HG02798 (cell line): ENCODE data around the gene TRMT11.
"Not testable (repeated sequence)": the region's sequence is repeated elsewhere in the genome, so short reads cannot be mapped to it uniquely, and the experiment has no call there.

Source experiments
- ATAC-seq: cut with Tn5 transposase; IDR thresholded peaks from one replicate; pipeline ENCODE4 v1.9.1; 2021; ENCODE audit warnings: mild to moderate bottlenecking; ENCODE audit not compliant: unreplicated experiment, poor library complexity

TRMT11 gene

DNA sequence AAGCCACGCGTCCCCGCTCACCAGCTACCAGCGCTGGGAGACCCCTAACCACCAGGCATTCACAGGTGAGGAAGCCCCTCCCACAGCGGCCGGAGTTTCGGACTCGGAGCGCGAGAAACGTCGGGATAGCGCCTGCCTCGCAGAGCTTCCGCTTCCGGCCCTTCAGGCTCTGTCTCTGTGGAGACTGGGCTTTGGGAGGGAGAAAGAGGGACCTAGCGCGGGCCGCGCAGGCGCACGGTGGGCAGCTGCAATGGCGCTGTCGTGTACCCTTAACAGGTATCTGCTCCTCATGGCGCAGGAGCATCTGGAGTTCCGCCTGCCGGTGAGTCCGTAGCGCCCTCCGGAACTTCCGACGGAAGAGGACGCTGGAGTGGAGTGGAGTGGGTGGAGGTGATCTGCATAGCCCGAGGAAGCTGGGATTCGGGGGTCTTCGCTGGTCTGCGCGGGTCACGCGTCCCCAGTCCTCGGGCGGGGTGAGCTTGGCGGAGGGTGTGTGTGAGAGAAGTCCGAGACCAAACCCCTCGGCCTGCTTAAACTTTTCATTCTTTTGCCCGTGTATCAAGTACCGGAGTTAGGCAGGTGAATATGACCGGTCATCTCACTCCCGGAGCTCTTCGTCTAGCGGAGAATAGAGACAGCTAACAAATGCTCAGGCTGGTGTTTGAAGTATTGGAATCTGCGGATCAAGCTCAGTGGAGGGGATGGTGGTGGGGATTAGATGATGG lies at the start of gene TRMT11:
TSS of gene TRMT11 (plus strand) at position 240 of the 725 bp plus-strand sequence. CDS start at position 251, 11 bp downstream.
- peak; percentile 98 for ATAC-seq

GRCh38 chr6:125939026-125939425 lies 47.3 kb upstream of the TRMT11 start:
- no peak for ATAC-seq

- ATAC-seq = no peak
Measured at GRCh38 chr6:125939791-125940190, 46.5 kb upstream of the TRMT11 start.

DNA sequence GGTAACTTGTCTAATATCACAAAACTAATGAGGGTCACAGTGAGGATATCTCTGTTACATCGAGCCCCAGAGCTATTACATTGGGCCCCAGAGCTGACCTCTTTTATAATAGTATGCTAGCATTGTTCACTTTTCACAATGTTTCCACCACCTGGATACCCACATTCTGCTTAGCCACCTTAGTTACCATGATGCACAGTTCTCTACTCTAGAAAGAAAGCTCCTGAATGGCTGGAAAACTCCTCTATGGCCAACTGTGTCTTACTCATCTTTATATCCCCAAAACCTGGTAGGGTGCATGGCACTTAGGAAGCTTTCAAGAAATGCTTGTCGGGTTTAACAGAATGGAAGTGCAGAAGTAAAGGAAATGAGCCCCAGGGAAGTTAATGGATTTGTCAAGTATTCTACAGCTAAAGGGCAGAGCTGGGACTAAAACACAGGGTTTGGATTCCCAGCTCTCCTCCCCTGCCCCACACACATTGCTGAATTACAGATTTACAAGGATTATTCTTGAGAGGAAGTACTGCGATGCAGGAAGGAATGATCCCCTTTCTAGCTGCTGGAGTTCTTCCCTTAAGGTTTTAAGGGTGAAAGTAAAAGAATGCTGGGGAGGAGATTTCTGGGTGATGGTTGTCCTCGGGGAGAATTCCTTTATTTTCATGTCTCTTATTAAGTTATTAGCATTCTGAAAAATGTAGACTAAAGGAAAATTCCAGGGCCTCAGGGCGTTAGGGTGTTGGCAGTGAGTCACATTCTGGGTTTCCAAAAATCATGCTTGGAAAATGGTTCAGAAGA lies 45.9 kb upstream of the TRMT11 start:
- no peak for ATAC-seq

- ATAC-seq = no peak
Measured at GRCh38 chr6:125942672-125943527, 43.4 kb upstream of the TRMT11 start.

GRCh38 chr6:125943528-125944433 lies 42.6 kb upstream of the TRMT11 start:
- ATAC-seq = no peak

DNA sequence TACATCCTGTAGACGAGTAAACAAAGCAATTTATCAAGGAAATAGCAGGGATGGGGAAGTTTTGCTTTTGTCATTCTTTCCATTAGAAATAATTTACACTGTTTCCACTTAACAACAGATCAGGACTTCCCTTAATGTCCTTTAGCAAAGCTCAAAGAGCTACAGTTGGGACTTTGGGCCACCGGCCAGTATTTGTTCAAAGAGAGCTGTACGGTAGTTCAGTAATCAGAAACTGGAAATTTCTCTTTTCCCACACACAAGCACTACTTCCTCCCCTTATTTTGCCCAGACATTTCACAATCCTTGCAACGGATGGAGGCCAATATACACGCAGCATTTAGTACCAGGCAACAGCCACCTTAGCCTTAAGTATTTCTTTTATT lies 41.9 kb upstream of the TRMT11 start:
- ATAC-seq = no peak

DNA sequence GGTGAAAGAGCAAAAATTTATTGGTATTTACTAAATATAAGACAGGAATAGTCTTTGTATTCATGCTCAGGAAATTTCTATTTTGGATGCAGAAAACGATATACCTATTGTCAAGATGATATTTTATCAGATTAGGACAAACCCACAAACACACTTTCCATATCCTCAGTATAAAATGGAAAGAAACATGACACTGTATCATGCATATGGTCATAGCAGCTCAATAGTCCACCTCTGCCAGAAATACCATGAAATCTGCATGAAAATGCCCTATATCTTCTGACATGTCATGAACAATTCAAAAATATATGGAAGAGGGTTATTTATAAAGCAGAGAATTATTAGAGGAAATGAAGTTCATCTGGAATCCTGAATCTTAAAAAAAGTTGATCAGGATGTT lies 41.4 kb upstream of the TRMT11 start:
- no peak for ATAC-seq

- no peak for ATAC-seq
Measured at GRCh38 chr6:125945378-125946141, 40.8 kb upstream of the TRMT11 start.

GRCh38 chr6:125947615-125948014 lies 38.7 kb upstream of the TRMT11 start:
- no peak for ATAC-seq

- no peak for ATAC-seq
Measured at GRCh38 chr6:125948455-125948854, 37.9 kb upstream of the TRMT11 start.

DNA sequence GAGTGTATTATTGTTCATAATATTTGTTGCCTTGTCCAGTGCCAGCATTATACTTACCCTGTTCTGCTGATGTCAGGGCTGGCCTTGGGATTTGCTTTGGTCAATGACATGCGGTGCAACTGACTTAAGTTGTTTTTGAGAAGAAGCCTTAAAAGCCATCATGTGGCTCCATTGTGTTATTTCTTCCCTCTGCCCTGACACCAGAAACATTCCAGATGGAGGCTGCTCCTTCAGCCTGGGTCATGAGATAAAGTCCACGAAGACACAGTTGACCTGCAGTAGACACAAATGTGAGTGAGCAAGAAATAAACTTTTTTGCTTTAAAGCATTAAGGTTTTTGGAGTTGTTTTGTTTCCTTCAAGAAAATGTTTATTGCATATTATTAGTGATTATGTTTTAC lies 37.3 kb upstream of the TRMT11 start:
- no peak for ATAC-seq

DNA sequence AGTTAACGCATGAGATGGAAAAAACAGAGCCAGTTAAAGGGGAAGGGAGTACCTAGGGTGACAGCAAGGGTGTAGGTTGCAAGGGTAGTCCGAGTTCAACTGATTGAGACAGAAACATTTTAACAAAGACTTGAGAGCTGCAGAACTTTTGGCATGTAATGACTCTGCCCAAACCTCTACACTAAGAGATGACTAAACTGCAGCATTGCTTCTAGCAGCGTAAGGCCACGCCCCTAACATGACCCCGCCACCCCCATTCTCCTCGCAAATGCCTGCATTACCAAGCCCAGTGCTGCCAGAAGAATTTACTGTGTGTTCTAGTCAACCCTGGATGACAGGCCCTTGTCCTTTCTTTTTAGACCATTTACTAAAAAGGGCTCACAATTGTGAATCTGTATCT lies 36.0 kb upstream of the TRMT11 start:
- no peak for ATAC-seq

DNA sequence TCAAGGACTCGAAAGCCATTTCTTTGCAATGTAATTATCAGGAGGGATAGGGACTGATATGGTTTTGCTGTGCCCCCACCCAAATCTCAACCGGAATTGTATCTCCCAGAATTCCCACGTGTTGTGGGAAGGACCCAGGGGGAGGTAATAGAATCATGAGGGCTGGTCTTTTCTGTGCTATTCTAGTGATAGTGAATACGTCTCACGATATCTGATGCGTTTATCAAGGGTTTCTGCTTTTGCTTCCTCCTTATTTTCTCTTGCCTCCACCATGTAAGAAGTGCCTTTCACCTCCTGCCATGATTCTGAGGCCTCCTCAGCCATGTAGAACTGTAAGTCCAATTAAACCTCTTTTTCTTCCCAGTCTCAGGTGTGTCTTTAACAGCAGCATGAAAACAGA lies 35.6 kb upstream of the TRMT11 start:
- not testable (repeated sequence) for ATAC-seq

GRCh38 chr6:125951323-125951722 lies 35.0 kb upstream of the TRMT11 start:
- no peak for ATAC-seq

DNA sequence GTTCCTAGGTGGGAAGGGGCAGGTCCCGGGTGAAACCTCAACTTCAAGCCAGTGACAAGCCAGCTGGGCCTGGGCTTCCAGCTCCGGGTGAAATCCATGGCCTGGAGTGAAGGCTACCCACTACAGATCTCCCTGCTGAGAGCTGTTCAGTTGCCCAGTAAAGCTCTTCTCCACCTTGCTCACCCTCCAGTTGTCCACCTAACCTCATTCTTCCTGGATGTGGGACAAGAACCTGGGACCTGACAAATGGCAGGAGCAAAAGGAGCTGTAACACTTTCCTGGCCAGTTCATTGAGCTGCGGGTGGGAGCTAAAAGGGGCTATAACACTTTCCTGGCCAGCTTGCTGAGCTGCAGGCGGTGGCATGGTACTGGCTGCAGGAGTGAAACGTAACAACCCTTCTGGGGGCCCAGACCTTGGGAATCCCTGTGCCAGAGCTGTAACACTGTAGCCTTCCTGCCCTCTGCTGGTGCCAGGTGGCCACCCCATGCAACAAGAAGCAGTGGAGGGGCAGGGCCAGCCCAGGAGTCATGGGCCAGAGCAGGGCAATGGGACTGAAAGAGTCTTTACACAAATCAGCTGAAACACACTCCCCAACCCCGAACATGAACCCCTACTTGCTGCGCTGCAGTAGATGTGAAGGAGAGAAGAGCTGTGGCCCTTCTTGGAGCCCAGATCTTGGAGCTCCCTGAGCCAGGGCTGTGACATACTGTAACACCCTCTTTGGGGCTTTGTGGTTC lies 33.4 kb upstream of the TRMT11 start:
- no peak for ATAC-seq

GRCh38 chr6:125953502-125953875 lies 32.9 kb upstream of the TRMT11 start:
- ATAC-seq = no peak

DNA sequence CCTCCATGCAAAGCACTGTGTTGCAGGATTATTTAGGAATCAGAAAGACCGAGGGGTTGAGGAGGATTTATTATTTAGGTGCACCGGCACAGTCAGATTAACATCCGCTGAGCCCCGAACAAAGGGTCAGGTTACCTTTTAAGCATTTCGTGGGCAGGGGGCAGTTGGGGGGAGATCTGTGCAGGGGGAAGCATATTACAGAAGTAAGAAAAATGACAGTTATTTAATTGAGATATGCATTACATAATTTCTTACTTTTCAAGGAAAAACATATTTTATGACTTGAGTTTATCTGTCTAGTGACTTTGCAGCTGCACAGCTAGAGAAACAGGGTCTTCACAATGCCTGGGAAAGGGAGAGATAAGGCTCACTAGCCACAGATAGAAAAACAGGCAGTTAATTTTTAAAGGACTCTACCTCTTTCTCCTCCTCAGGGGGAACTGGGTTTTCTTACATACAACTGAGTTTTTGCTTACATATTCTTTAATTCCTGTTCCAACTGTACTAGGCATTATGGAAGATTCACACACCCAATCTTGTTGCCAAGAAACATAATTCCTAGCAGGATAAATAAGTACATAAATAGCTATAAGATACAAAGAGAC lies 31.5 kb upstream of the TRMT11 start:
- no peak for ATAC-seq
